Right atrium auricular region (tissue), 2 donors: ENCODE results near the gene NELFB. TPM values are rescaled to one million over a fixed set of nuclear protein-coding genes. Genes with fewer than 3 reads are reported as not detected.
A peak's percentile ranks its signal among the peaks of the same experiment; 100 is the strongest.

Experiments
- DNase-seq: peaks from one replicate; pipeline ENCODE4 v3.0.0-alpha.2; 2019; ENCODE audit warnings: low spot score
- H3K27ac ChIP-seq, 2 donors: fragments of 200-600 bp; sonication (generic); 1 replicate in 1 of 2; 2 replicates in 1 of 2; pipeline ENCODE4 v1.5.1; 2016 to 2019
- H3K27me3 ChIP-seq, 2 donors: fragments of 200-600 bp; sonication (generic); one replicate each; pipeline versions ENCODE4 v1.5.1 to v1.6.0; 2017 to 2019
- H3K36me3 ChIP-seq: fragments of 200-600 bp; sonication (generic); one replicate; pipeline ENCODE4 v1.5.1; 2016
- H3K4me1 ChIP-seq, 2 donors: fragments of 200-600 bp; sonication (generic); one replicate each; pipeline versions ENCODE4 v1.5.1 to v1.6.0; 2017 to 2019
- H3K4me3 ChIP-seq, 2 donors: fragments of 200-600 bp; sonication (generic); 1 replicate in 1 of 2; 2 replicates in 1 of 2; pipeline ENCODE4 v1.5.1; 2017 to 2019; ENCODE audit warnings: mild to moderate bottlenecking in 1 of 2, moderate library complexity in 1 of 2
- H3K9me3 ChIP-seq, 2 donors: fragments of 200-600 bp; sonication (generic); one replicate each; pipeline ENCODE4 v1.5.1; 2019
- total RNA-seq, 2 donors: library from RNA; depleted of rRNA; stranded (reverse); fragments of >200 nt; gene quantifications; one replicate each; pipeline ENCODE4 v1.1.0, GENCODE V29; 2016
- TF ChIP-seq, protein P1 (sequence below), 2 donors: fragments of 200-600 bp; sonication (generic); IDR thresholded peaks; one replicate each; pipeline ENCODE4 v1.5.1; 2019; ENCODE audit warnings: antibody characterized with exemption in 2 of 2

NELFB gene
- total RNA-seq, 2 donors from 2014 or later, result 30.0 to 38.0 TPM

- Histone ChIP-seq H3K4me1 (peaks cover 0 to 25% of the 10 kb centered on the region in 2 donors), H3K4me3 (no peak overlapping the region), H3K27ac (no peak overlapping the region), H3K9me3 (no peaks in the 10 kb centered on the region), H3K27me3 (no peaks in the 10 kb centered on the region), H3K36me3 (no peaks in the 10 kb centered on the region)
- no peak for DNase-seq
- TF ChIP-seq, protein P1, sequence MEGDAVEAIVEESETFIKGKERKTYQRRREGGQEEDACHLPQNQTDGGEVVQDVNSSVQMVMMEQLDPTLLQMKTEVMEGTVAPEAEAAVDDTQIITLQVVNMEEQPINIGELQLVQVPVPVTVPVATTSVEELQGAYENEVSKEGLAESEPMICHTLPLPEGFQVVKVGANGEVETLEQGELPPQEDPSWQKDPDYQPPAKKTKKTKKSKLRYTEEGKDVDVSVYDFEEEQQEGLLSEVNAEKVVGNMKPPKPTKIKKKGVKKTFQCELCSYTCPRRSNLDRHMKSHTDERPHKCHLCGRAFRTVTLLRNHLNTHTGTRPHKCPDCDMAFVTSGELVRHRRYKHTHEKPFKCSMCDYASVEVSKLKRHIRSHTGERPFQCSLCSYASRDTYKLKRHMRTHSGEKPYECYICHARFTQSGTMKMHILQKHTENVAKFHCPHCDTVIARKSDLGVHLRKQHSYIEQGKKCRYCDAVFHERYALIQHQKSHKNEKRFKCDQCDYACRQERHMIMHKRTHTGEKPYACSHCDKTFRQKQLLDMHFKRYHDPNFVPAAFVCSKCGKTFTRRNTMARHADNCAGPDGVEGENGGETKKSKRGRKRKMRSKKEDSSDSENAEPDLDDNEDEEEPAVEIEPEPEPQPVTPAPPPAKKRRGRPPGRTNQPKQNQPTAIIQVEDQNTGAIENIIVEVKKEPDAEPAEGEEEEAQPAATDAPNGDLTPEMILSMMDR (IDR thresholded peaks at IDR 0.05), result no peak
Measured at GRCh38 chr9:137214620-137215019, 40.5 kb upstream of the NELFB start.

- H3K4me1 ChIP-seq, result peaks cover 0 to 25% of the 10 kb centered on the region in 2 donors
- no peak overlapping the region for H3K4me3 ChIP-seq
- H3K27ac ChIP-seq, result no peak overlapping the region
- no peaks in the 10 kb centered on the region for H3K9me3 ChIP-seq
- no peak for DNase-seq
- no peaks in the 10 kb centered on the region for H3K27me3 ChIP-seq
- TF ChIP-seq, protein P1 (IDR thresholded peaks at IDR 0.05), result no peak
- no peaks in the 10 kb centered on the region for H3K36me3 ChIP-seq
Measured at GRCh38 chr9:137215196-137215986, 39.7 kb upstream of the NELFB start.

DNA sequence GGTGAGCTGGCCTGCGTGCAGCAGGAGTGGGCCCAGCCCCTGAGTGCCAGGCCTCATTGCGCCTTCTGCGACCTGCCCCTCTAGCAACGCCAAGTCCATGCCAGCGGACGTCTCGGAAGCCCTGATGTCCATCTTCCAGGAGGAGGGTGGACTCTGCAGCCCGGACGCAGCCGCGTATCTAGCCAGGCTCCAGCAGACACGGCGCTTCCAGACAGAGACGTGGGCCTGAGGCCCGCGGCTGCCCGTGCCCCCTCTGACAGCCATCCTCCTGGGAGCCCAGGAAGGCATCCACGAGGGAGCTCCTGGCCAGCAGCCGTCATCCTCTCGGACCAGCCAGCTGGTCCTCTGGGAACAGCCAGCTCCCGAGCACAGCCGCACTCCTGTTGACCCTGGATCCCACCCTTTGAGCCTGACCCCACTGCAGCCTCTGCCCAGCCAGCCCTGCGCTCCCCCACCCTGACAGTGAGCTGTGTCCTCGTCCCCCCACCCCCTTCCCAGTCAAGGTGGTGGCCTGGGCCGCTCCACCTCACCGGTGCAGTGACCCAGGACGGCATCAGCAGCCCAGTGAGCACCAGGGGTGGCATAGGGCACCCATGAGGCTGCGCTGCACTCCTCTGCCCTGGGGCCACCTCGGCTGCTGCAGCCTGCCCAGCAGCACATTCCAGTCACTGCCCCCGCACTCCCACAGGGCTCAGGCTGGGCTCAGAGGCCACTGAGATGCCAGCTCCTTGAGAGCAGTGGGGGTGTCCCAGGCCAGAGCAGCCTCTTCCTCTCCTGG is 38.8 kb upstream of the NELFB start:
- no peak for DNase-seq
- H3K4me1 ChIP-seq, result peaks cover 0 to 30% of the 10 kb centered on the region in 2 donors
- H3K9me3 ChIP-seq, result no peaks in the 10 kb centered on the region
- H3K27ac ChIP-seq, result no peak overlapping the region
- H3K27me3 ChIP-seq, result no peaks in the 10 kb centered on the region
- H3K4me3 ChIP-seq, result no peak overlapping the region
- TF ChIP-seq, protein P1 (IDR thresholded peaks at IDR 0.05), result no peak
- H3K36me3 ChIP-seq, result no peaks in the 10 kb centered on the region

DNA sequence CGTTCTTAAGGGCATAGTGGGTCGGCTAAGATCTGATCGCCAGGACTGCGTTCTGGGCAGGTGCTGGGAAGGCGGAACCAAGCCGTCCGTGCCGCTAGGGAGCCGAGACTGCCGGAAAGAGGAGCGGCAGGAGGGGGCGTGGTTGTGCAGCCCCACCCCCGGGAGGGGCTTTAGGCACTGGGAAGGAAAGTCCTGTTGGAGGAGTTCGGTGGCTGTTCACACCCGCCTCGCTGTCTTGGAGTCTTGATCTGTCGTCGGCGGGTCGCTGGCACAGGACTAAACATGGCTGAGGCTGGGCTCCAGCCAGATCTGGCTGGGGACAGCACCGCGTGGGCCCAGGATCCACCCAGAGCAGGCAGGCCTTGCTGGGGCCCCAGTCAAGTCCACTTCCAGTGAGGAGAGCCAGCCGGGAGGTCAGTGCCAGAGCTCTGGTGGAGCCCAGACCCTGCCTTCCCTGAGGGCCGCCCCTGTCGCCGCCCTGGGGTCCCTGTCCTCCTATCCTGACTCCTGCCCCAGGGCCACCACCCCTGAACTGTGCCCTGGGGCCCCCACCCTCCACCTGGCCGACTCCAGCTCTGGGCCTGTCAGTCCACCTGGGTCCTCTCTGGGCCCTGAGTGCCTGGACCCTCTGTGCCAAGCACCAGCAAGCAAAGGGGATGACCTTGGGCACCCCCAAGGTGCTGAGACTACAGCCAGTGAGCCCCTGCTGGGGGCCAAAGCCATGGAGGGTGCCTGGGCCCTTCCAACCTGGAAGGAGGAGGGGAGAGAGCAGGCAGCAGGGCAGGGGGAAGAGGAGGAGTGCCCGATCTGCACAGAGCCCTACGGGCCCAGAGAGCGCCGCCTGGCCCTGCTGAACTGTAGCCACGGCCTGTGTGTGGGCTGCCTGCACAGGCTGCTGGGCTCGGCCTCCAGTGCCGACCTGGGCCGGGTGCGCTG is 37.6 kb upstream of the NELFB start:
- H3K4me3 ChIP-seq, result peak overlapping the region; percentile 14 to 25
- H3K4me1 ChIP-seq, result peaks cover 0 to 37% of the 10 kb centered on the region in 2 donors
- no peaks in the 10 kb centered on the region for H3K36me3 ChIP-seq
- H3K9me3 ChIP-seq, result no peaks in the 10 kb centered on the region
- DNase-seq, result no peak
- H3K27me3 ChIP-seq, result no peaks in the 10 kb centered on the region
- H3K27ac ChIP-seq, result no peak overlapping the region
- TF ChIP-seq, protein P1 (IDR thresholded peaks at IDR 0.05), result no peak

GRCh38 chr9:137218212-137218753 is 36.8 kb upstream of the NELFB start:
- H3K4me1 ChIP-seq, result peaks cover 0 to 44% of the 10 kb centered on the region in 2 donors
- no peak for DNase-seq
- H3K36me3 ChIP-seq, result no peaks in the 10 kb centered on the region
- no peak overlapping the region for H3K4me3 ChIP-seq
- peak overlapping the region in 1 of 2 donors; percentile 42 for H3K27ac ChIP-seq
- no peaks in the 10 kb centered on the region for H3K9me3 ChIP-seq
- TF ChIP-seq, protein P1 (IDR thresholded peaks at IDR 0.05), result no peak
- H3K27me3 ChIP-seq, result no peaks in the 10 kb centered on the region
